Mononuclear cell (primary cell): ENCODE data around the gene CYP3A7. TPM values are rescaled to one million over a fixed set of nuclear protein-coding genes. Genes with fewer than 3 reads are reported as not detected.
"Not testable (repeated sequence)": the region's sequence is repeated elsewhere in the genome, so short reads cannot be mapped to it uniquely, and the experiment has no call there.

Experiments
- H3K27me3 ChIP-seq: 2 replicates; pipeline ENCODE4 v1.6.0; 2011; ENCODE audit warnings: low read length, control low read depth; ENCODE audit not compliant: insufficient read depth
- H3K4me1 ChIP-seq: 2 replicates; pipeline ENCODE4 v1.5.1; 2011; ENCODE audit warnings: mild to moderate bottlenecking, low read length, control low read depth; ENCODE audit not compliant: insufficient read depth
- H3K4me3 ChIP-seq: 2 replicates; pipeline ENCODE4 v1.5.1; 2011; ENCODE audit warnings: mild to moderate bottlenecking, low read length, moderate library complexity
- H3K9me3 ChIP-seq: 2 replicates; pipeline ENCODE4 v1.5.1; 2011; ENCODE audit warnings: low read depth, mild to moderate bottlenecking, control low read depth, low read length
- total RNA-seq: library from RNA; depleted of rRNA; stranded (reverse); fragments of >200 nt; gene quantifications from one replicate; pipeline ENCODE4 v1.2.3, GENCODE V29; 2012

The CYP3A7 gene
- total RNA-seq, 1 donor, result not detected

DNA sequence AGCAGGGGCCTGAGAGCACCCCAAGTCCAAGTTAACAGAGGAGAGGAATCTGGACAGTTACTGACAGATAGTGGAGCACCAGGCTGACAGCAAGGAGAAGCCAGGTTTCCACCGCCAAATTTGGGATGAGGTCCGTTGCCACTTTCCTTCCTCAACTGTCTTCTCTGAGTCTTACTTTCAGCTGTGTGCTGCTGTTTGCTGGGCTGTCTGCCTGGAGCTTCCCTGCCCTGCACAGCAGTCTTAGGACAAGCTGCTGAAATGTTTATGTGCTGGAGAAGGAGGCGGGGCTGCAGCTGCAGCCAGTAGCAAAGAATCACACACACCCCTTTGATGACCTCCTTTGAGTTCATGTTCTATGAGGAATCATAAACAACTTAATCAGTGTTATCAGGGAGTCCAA lies 17.4 kb upstream of the CYP3A7 start:
- Histone ChIP-seq H3K4me1 (no peaks in the 10 kb centered on the region), H3K4me3 (no peak overlapping the region), H3K9me3 (no peaks in the 10 kb centered on the region), H3K27me3 (peaks cover 11% of the 10 kb centered on the region)

DNA sequence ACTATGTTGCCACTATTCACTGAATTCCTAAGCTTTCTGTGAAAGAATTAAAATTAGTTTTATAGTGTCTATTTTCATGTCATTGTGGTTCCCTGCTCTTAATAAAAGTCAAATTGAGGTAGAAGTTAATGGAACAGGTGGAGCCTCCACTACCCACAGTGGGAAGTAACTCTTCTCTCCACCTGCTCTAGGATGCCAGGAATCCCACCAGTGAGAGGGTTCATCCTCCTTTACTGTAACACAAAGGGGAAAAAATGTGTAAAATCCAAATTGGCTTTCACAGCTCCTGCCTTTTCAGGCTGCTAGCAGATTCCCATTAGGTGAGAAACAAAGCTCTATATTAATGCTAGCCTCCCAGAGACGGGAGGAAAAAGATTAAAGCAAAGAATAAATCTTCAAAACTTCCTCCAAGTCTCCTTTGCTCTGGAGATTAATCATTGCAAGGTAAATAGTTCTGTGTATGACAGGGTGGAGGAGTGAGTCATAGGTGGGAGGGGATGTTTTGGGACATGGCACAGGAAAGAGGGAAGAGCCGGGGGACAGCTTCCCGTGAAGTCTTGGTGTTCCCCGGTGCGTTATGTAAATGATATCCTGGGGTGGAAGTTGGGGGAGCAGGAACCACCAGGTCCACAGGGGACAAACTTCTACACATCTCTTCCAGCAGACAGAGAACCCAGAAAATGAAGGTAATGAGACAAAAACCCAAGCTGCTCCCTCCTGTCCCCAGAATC lies 16.5 kb upstream of the CYP3A7 start:
- H3K9me3 ChIP-seq, H3K4me3 ChIP-seq, H3K4me1 ChIP-seq: not testable (repeated sequence)
- peaks cover 11% of the 10 kb centered on the region for H3K27me3 ChIP-seq

DNA sequence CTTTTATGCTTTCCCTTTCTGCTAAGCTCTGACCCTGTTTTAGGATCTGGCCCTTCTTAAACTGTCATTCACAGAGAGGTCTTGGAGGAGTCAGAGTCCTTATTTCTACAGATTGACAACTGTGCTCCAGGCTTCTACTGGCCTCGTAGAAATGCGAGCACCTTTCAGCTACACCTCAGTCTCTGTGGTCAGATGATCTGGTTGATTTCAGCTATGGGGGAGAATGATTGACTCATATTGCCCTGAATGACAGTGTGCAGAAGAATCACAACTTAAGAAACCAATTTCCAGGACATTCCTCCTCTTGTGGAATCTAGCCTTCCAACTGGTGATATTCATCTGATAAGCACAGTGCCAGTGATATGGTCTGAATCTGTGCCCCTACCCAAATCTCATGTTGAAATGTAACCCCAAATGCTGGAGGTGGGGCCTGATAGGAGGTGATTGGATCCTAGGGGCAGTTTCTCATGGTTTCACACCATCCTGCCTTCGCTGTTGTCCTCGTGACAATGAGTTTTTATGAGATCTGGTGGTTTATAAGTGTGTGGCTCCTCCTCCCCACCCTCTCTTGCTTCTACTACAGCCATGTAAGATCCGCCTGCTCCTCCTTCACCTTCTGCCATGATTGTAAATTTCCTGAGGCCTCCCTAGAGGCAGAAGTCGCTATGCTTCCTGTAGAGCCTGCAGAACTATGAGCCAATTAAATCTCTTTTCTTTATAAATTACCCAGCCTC lies 14.0 kb upstream of the CYP3A7 start:
- H3K4me1 ChIP-seq, result no peaks in the 10 kb centered on the region
- H3K9me3 ChIP-seq, result no peaks in the 10 kb centered on the region
- H3K27me3 ChIP-seq, result peaks cover 11% of the 10 kb centered on the region
- H3K4me3 ChIP-seq, result no peak overlapping the region

DNA sequence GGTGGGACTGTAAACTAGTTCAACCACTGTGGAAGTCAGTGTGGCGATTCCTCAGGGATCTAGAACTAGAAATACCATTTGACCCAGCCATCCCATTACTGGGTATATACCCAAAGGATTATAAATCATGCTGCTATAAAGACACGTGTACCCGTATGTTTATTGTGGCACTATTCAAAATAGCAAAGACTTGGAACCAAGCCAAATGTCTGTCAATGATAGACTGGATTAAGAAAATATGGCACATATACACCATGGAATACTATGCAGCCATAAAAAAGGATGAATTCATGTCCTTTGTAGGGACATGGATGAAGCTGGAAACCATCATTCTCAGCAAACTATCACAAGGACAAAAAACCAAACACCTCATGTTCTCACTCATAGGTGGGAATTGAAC lies 11.9 kb upstream of the CYP3A7 start:
- H3K4me1 ChIP-seq, H3K27me3 ChIP-seq, H3K9me3 ChIP-seq, H3K4me3 ChIP-seq: not testable (repeated sequence)

DNA sequence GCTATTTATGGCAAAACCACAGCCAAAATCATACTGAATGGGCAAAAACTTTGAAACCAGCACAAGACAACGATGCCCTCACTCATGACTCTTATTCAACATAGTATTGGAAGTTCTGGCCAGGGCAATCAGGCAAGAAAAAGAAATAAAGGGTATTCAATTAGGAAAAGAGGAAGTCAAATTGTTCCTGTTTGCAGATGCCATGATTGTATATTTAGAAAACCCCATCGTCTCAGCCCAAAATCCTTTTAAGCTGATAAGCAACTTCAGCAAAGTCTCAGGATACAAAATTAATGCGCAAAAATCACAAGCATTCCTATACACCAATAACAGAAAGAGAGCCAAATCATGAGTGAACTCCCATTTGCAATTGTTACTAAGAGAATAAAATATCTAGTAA lies 10.4 kb upstream of the CYP3A7 start:
- H3K4me1 ChIP-seq, result peaks cover 11% of the 10 kb centered on the region
- not testable (repeated sequence) for H3K4me3 ChIP-seq, H3K9me3 ChIP-seq, H3K27me3 ChIP-seq

DNA sequence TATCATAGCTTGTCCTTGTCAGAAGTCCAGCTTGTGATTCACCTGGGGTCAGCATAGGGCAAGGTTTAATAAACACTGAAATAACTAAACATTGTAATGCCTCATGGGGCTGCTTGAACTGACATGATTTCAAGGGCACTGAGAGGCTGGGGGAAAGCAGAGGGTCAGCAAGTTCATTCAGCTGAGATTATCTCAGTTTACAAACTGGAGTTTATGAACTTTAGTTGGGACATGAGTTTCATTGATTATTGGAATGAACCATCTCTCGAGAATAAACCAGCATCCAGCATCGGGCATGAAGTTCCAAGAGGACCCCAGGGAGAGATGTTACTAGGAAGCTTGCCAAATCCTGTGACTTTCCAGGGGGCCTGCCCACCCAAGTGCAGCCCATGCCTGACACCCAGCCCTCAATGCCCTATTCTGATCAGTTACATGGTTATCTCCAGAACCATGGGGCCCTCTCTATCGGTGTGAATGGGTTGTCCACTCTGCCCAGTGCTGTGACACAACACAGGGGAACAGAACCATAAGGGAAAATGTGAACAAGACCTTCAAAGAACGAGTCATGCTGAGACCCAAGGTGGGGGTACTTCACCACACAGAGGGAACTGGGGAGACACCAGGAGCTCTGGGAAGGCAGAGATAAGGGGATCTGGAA lies 7.9 kb upstream of the CYP3A7 start:
- no peak overlapping the region for H3K4me3 ChIP-seq

DNA sequence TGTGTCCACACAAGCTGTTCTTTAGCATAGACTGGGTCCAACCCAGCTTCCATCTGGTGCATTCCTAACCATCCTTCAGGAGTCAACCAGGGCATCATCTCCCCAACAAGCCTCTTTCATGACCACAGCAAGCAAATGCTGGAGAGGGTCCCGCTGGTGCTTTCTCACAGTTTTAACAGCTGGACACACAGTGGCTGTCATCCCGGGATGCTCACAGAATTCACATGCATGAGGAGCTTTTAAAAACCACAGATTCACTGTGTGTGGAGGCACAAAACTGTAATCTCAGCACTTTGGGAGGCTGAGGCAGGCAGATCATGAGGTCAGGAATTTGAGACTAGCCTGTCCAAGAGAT lies 6.4 kb upstream of the CYP3A7 start:
- no peak overlapping the region for H3K4me3 ChIP-seq
- peaks cover 16% of the 10 kb centered on the region for H3K4me1 ChIP-seq
- H3K9me3 ChIP-seq, result no peaks in the 10 kb centered on the region
- H3K27me3 ChIP-seq, result no peaks in the 10 kb centered on the region

More for the DNA sequence above, 7.9 kb upstream of the CYP3A7 start:
- H3K27me3 ChIP-seq, result no peaks in the 10 kb centered on the region
- H3K4me1 ChIP-seq, result peaks cover 16% of the 10 kb centered on the region
- H3K9me3 ChIP-seq, result no peaks in the 10 kb centered on the region

DNA sequence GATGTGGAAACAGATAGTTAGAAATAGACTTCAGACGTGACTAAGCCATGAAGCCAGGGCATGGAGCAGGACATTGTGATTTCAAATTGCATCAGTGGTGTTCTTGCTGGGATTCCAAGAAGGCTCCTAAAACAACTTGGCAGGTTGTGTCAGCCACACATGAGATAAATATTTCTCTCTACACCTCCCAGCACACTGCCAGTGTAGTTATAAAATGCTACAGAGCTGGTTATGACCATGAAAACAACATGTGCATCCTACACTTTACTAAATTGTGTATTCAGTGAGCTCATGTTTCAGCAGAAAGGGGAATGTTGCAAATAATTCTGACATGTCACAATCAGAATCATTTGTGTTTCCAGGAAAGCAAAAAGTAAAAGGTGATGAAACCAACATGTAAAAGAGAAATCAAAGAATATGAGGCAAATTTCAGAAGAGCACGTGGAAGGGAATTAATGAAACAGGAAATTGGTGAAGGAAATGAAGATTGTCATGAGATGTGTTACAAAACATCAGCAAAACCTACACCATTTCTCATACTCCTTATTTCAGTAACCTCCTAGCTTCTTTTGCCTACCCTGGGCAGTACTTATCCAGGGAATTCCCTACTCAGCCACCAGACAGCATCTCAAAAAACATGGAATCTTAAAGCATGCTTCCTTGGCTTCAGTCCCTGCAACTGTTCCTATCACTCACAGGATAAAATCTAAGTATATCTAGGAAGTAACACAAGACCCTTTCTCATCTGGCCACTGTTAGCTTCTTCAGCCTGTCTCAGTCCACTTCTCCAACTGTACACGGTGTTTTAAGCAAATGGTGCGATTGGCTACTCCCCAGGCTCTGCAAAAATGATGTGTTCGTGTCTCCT lies 5.8 kb upstream of the CYP3A7 start:
- peaks cover 16% of the 10 kb centered on the region for H3K4me1 ChIP-seq
- H3K9me3 ChIP-seq, result no peaks in the 10 kb centered on the region
- H3K4me3 ChIP-seq, result no peak overlapping the region
- H3K27me3 ChIP-seq, result no peaks in the 10 kb centered on the region

DNA sequence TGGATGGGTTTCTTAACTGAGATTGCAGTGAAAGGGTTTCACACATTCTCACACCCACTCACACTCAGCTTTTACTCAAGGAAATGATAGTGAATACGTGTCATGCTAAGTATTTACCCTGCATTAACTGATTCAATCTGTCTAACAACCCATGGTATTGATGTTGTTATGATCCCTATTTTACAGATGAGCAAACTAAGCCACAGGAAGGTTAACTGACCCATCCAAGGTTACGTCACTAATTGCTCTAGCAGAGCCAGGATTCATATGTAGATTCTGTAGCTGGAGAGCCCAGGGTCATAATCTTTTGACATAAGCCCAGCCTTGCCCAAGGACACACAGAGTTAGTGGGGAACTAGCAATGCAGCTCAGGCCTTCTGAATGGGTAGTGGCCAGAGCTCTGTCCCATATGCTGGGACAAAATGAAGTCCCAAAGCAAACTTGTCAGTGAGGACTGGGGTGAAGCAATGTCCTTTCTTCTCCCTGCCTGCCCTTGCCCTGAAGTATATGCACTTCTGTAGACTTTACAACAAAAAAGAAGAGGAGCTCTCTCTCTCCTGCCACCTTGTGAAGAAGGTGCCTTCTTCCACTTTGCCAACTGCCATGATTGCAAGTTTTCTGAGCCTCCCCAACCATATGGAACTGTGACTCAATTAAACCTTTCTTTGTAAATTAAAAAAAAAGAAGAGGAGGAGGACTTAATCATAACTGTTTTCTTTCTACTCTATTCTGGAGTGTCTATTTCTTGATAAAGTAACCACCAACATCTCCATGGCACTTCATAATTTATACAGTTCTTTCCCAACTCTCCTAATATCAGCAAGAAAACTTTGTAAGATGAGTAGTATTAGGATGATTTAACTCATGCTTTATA lies 4.9 kb upstream of the CYP3A7 start:
- no peaks in the 10 kb centered on the region for H3K9me3 ChIP-seq
- H3K27me3 ChIP-seq, result no peaks in the 10 kb centered on the region
- H3K4me3 ChIP-seq, result no peak overlapping the region
- peaks cover 16% of the 10 kb centered on the region for H3K4me1 ChIP-seq

DNA sequence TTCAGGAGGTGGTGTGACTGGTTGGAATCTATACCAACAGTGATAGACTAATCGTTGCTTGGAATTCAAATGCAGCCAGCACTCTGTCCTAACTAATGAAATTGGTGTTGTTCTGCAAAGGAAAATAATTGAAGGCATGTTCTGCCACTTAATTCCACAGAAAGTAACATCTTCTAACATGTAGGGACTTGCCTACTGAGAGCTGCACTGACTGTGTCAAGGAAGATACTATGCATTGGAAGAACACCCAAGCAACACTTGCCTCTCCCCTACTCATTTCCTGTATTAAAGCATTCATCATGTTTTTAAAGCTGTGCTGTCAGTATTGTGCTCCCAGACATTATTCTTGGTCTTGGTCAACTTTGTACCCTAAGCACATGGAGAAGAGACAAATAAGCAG lies 2.7 kb upstream of the CYP3A7 start:
- no peaks in the 10 kb centered on the region for H3K9me3 ChIP-seq
- no peaks in the 10 kb centered on the region for H3K27me3 ChIP-seq
- H3K4me1 ChIP-seq, result peaks cover 16% of the 10 kb centered on the region
- H3K4me3 ChIP-seq, result no peak overlapping the region

DNA sequence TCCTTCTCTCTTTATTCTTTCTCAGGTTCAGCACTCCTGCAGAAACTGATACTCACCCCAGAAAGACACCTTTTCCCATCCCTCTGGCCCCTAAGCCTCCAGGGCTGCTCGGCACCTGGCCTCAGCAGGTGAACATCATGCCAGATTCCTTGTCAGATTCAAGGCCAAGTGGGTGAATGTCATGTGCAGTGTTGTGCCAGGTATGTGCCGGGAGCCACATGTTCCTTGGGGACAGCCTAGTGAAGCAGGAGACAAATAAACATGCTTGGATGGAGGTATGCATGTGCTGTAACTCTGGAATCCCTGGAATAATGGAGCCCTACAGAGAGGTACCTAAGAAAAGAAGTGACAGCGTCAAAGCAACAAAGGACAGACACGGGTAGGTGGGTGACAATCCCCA lies 1.7 kb upstream of the CYP3A7 start:
- peaks cover 16% of the 10 kb centered on the region for H3K4me1 ChIP-seq
- H3K27me3 ChIP-seq, H3K9me3 ChIP-seq, H3K4me3 ChIP-seq: not testable (repeated sequence)

DNA sequence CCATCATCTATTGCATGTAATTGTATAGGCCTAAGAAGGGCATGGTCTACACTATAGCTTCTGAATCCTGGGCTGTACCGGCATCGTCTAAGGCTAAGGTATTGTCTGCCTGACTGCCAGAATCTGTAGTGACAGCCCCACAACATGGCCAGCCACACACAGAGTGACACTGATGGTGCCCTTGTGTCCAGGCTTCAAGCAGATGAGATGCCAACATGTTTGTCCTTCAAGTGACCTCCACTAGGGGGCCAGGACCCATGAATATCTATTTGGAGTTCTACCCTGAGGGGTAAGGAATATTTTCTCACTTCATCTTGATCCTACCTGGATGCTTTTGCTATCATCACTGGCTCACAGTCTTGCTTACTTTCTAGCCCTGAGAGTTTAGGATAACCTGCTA lies 1.5 kb downstream of the CYP3A7 start:
- Histone ChIP-seq H3K27me3 (no peaks in the 10 kb centered on the region), H3K9me3 (no peaks in the 10 kb centered on the region), H3K4me1 (no peaks in the 10 kb centered on the region), H3K4me3 (no peak overlapping the region)

DNA sequence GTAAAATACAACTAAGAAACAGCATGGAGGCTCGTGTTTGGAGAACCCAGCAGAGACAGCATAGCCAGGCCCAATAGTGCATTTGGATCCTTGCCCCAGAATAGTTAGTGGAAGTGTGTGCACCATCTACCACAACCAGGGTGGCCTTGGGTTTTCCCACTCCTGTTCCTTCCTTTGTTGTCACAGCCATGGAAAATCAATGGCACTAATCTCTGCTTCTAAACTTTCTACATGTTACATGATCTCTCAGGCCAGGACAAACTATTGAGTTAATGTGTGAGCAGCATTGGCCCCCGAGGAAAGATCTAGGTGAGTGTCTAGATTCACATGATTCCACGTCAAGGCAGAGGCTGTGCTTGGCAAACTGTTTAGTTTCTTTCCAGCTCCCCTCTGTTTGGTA lies 2.0 kb downstream of the CYP3A7 start:
- Histone ChIP-seq H3K9me3 (no peaks in the 10 kb centered on the region), H3K4me3 (no peak overlapping the region)

DNA sequence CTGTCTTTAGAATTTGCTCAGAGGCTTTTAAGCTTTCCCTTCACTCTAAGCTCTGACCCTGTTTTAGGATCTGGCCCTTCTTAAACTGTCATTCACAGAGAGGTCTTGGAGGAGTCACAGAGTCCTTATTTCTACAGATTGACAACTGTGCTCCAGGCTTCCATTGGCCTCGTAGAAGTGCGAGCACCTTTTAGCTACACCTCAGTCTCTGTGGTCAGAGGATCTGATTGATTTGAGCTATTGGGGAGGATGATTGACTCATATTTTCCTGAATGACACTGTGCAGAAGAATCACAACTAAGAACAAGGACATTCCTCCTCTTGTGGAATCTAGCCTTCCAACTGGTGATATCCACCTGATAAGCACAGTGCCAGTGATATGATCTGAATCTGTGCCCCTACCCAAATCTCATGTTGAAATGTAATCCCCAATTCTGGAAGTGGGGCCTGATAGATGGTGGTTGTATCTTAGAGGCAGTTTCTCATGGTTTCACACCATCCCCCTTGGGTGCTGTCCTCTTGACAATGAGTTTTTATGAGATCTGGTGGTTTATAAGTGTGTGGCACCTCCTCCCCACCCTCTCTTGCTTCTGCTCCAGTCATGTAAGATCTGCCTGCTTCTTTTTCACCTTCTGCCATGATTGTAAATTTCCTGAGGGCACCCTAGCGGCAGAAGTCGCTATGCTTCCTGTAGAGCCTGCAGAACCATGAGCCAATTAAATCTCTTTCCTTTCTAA lies 3.2 kb downstream of the CYP3A7 start:
- no peaks in the 10 kb centered on the region for H3K4me1 ChIP-seq
- H3K4me3 ChIP-seq, result no peak overlapping the region
- H3K9me3 ChIP-seq, result no peaks in the 10 kb centered on the region
- no peaks in the 10 kb centered on the region for H3K27me3 ChIP-seq

More for the DNA sequence above, 2.0 kb downstream of the CYP3A7 start:
- Histone ChIP-seq H3K4me1 (no peaks in the 10 kb centered on the region), H3K27me3 (no peaks in the 10 kb centered on the region)
